Common myeloid progenitor, CD34-positive (primary cell): ENCODE results near the gene HECTD1.
"Not testable (repeated sequence)": the region's sequence is repeated elsewhere in the genome, so short reads cannot be mapped to it uniquely, and the experiment has no call there.

Experiments
- CTCF ChIA-PET: fragments of 350-600 bp; sonication (Branson Sonifier 250); formaldehyde crosslinking; loops from one replicate; lab custom pipeline; 2021; ENCODE audit warnings: antibody characterized with exemption; lab: Charles Lee
- POLR2A ChIA-PET: fragments of 350-600 bp; sonication (Branson Sonifier 250); formaldehyde crosslinking; loops from one replicate; lab custom pipeline; 2021; ENCODE audit warnings: antibody characterized with exemption; lab: Charles Lee
- DNase-seq, 3 donors: peaks; one replicate each; pipeline versions ENCODE4 v3.0.0 to v3.0.0-alpha.2; 2013
- H3K27ac ChIP-seq, 2 experiments: 1 replicate in 1 of 2; 2 replicates in 1 of 2; pipeline ENCODE4 v1.7.0; 2013; ENCODE audit warnings: inconsistent platforms in 2 of 2, low read length in 2 of 2, mild to moderate bottlenecking in 2 of 2, low read depth in 1 of 2, moderate library complexity in 1 of 2; ENCODE audit not compliant: severe bottlenecking in 2 of 2, insufficient read depth in 1 of 2, poor library complexity in 1 of 2
- H3K27me3 ChIP-seq, 5 experiments: replicated peaks in 2 of 5; 1 replicate in 3 of 5; 2 replicates in 2 of 5; pipeline versions ENCODE4 v1.6.1 to v1.7.0; 2013; ENCODE audit warnings: low read length in 4 of 5, mild to moderate bottlenecking in 2 of 5, moderate library complexity in 2 of 5, inconsistent platforms in 1 of 5; ENCODE audit not compliant: insufficient read depth in 5 of 5, control insufficient read depth in 4 of 5
- H3K36me3 ChIP-seq, 4 experiments: 1 replicate in 2 of 4; 2 replicates in 2 of 4; pipeline versions ENCODE4 v1.6.1 to v1.7.0; 2013; ENCODE audit warnings: low read length in 3 of 4, control low read depth in 1 of 4, mild to moderate bottlenecking in 1 of 4; ENCODE audit not compliant: control insufficient read depth in 4 of 4, insufficient read depth in 4 of 4
- H3K4me1 ChIP-seq, 4 experiments: 1 replicate in 3 of 4; 2 replicates in 1 of 4; pipeline versions ENCODE4 v1.6.1 to v1.7.1; 2013; ENCODE audit warnings: low read length in 3 of 4, mild to moderate bottlenecking in 3 of 4, control low read depth in 1 of 4, inconsistent platforms in 1 of 4, moderate library complexity in 1 of 4; ENCODE audit not compliant: control insufficient read depth in 4 of 4, insufficient read depth in 4 of 4; ENCODE audit errors: control extremely low read depth in 1 of 4
- H3K4me3 ChIP-seq, 7 experiments: 1 replicate in 4 of 7; 2 replicates in 3 of 7; pipeline versions ENCODE4 v1.5.1 to v1.7.0; 2013; ENCODE audit warnings: mild to moderate bottlenecking in 7 of 7, low read length in 6 of 7, moderate library complexity in 6 of 7, inconsistent platforms in 2 of 7, low read depth in 2 of 7, control low read depth in 1 of 7; ENCODE audit not compliant: insufficient read depth in 4 of 7, control insufficient read depth in 1 of 7; ENCODE audit errors: extremely low read depth in 1 of 7
- H3K9me3 ChIP-seq, 5 experiments: 1 replicate in 4 of 5; 2 replicates in 1 of 5; pipeline versions ENCODE4 v1.6.1 to v1.7.1; 2013; ENCODE audit warnings: low read length in 4 of 5, mild to moderate bottlenecking in 2 of 5, inconsistent platforms in 1 of 5, low read depth in 1 of 5, moderate library complexity in 1 of 5; ENCODE audit not compliant: control insufficient read depth in 4 of 5, insufficient read depth in 2 of 5; ENCODE audit errors: control extremely low read depth in 1 of 5
- WGBS: methylation state at CpG from one replicate; pipeline ENCODE4 v1.1.5; 2013; ENCODE audit not compliant: insufficient coverage; 5-methylcytosine and 5-hydroxymethylcytosine counted together

HECTD1 gene

DNA sequence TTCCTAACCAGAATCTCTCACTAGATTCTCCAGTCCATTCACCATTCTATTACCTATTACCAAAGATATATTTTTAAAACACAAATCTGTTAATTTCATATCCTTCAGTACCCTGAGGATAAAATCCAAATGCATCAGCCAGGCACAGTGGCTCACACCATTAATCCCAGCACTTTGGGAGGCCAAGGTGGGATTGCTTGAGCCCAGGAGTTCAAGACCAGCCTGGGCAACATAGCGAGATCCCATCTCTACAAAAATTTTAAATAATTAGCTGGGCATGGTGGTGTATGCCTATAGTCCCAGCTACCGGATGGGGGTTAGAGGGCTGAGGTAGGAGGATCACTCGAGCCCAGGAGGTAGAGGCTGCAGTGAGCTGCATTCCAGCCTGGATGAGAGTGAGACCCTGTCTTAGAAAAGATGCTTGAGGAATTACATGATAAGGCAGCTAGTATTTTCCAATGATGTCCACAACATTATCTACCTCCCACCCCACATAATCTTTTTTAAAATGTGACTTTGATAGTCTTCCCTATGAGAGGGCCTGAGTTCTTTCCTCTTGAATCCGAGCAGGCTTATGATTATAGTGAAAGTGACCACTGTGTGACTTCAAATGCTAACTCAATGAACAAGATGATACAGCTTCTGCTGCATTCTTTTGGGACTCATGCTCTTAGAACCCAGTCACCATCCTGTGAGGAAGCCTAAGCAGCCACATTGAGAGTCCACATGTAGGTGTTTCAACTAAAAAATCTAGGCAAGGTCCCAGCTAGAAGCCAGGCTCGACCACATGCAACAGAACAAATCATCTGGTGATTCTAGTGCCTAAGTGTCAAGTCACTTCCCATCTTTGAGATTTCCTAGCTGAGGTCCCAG is 18.0 kb downstream of the HECTD1 start:
- POLR2A ChIA-PET: no interaction called here
- 75% methylated on average over 2 of the region's 5 CpGs for WGBS

DNA sequence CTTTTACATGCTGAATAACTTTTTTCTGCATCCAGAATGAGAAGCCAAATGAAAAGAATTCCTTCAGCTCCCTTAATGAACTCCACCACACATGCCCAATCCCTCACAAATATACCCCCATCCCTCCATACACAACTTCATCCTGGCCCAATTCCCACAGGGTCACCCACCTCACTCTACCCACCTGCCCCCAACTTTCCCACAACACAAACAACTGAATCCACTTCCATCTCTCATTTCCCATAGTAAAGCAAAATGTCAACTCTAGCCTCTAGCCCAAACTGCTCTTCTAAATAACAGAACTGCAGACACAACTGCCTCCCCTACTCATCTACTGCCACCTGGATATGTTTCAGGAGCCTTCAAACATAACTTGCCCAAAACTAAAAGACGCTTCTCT is 18.8 kb downstream of the HECTD1 start:
- peaks cover 7 to 24% (median 12%) of the 10 kb centered on the region in 4 experiments for H3K36me3 ChIP-seq
- CTCF ChIA-PET: interaction anchor here (0.6 to 1.5 kb wide), 5 partner anchors 10 to 266 kb away, joined by 3 to 5 read pairs (median 3); no protein-coding TSS in a partner anchor

More for the DNA sequence above, 18.0 kb downstream of the HECTD1 start:
- no peak overlapping the region for H3K4me3 ChIP-seq
- no peak overlapping the region for H3K27ac ChIP-seq
- CTCF ChIA-PET: interaction anchor here (1.0 to 1.5 kb wide), 3 partner anchors 13 to 18 kb away, joined by 3 to 5 read pairs (median 4); partner anchors contain the start of gene HECTD1
- no peak for DNase-seq
- peaks cover 0 to 3% (median under 1%) of the 10 kb centered on the region in 4 experiments for H3K4me1 ChIP-seq
- no peaks in the 10 kb centered on the region for H3K27me3 ChIP-seq
- H3K9me3 ChIP-seq: no peaks in the 10 kb centered on the region
- peaks cover 7 to 20% (median 12%) of the 10 kb centered on the region in 4 experiments for H3K36me3 ChIP-seq

DNA sequence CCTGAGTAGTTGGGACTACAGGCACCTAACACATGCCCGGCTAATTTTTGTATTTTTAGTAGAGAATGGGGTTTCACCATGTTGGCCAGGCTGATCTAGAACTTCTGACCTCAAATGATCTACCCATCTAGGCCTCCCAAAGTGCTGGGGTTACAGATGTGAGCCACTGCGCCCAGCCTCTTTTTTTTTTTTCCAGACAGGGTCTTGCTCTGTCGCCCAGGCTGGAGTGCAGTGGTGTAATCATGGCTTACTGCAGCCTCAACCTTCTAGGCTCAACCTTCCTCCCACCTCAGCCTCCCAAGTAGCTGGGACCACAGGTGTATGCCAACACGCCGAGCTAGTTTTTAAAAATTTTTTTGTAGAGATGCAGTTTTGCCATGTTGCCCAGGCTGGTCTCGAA is 25.6 kb downstream of the HECTD1 start:
- peaks cover 4 to 35% (median 13%) of the 10 kb centered on the region in 4 experiments for H3K36me3 ChIP-seq
- CTCF ChIA-PET: interaction anchor here (1.0 kb wide), 2 partner anchors 10 to 18 kb away, joined by 3 read pairs; no protein-coding TSS in a partner anchor
- H3K27me3 ChIP-seq, POLR2A ChIA-PET, H3K27ac ChIP-seq, DNase-seq, H3K9me3 ChIP-seq, H3K4me3 ChIP-seq, H3K4me1 ChIP-seq: not testable (repeated sequence)
- 100% methylated on average over 2 of the region's 6 CpGs for WGBS

More for the DNA sequence above, 18.8 kb downstream of the HECTD1 start:
- Histone ChIP-seq H3K4me1 (no peaks in the 10 kb centered on the region), H3K9me3 (no peaks in the 10 kb centered on the region), H3K4me3 (no peak overlapping the region), H3K27ac (no peak overlapping the region), H3K27me3 (no peaks in the 10 kb centered on the region)
- no peak for DNase-seq
- POLR2A ChIA-PET: no interaction called here
- 100% methylated on average over 1 of the region's 1 CpG for WGBS

DNA sequence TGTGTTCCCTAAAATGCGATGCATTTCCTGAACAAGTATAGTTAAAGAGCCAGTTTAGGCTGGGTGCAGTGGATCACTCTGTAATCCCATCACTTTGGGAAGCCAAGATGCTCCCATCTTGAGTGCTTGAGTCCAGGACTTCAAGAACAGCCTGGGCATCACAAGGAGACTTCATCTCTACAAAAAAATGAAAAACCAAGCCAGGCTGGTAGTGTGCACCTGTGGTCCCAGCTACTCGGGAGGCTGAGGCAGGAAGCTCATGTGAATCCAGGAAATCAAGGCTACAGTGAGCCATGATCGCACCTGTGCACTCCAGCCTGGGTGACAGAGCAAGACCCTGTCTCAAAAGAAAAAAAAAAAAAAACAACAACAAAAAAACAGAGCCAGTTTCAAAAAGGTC is 26.3 kb downstream of the HECTD1 start:
- 93% methylated on average over 2 of the region's 3 CpGs for WGBS
- H3K4me1 ChIP-seq: no peaks in the 10 kb centered on the region
- ChIA-PET POLR2A (no interaction called here), CTCF (interaction anchor here (1.5 kb wide), 1 partner anchor 14 kb away, joined by 3 read pairs; no protein-coding TSS in a partner anchor)
- H3K36me3 ChIP-seq: peaks cover 4 to 37% (median 14%) of the 10 kb centered on the region in 4 experiments
- no peaks in the 10 kb centered on the region for H3K9me3 ChIP-seq
- no peak for DNase-seq
- H3K4me3 ChIP-seq: no peak overlapping the region
- H3K27ac ChIP-seq: no peak overlapping the region
- no peaks in the 10 kb centered on the region for H3K27me3 ChIP-seq

DNA sequence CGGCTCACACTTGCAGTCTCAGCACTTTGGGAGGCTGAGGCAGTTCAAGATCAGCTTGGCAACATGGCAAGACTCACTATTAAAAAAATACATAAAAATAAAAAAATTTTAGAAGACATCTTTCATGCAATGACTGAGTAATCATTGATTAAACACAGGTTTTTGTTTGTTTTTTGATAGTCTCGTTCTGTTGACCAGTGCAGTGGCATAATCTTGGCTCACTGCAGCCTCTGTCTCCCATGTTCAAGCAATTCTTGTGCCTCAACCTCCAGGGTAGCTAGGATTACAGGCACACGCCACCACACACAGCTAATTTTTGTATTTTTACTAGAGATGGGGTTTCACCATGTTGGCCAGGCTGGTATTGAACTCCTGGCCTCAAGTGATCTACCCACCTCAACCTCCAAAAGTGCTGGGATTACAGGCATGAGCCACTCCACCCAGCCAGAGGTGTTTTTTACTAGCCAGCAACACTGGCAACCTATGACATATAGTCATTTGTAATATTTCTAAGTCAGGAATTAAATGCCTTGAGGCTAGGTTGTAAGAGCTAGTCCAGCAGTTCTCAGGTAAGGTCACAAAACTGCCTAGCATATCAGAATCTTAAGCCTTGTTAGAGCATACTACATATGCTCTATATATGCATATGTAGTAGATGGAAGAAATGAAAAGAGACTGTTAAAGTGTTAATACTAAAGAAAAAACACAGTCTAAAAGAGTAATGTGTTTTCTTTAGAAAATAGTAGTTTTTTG is 27.1 kb downstream of the HECTD1 start:
- Histone ChIP-seq H3K4me1 (no peaks in the 10 kb centered on the region), H3K4me3 (no peak overlapping the region), H3K9me3 (no peaks in the 10 kb centered on the region), H3K36me3 (peaks cover 4 to 36% (median 14%) of the 10 kb centered on the region in 4 experiments), H3K27ac (no peak overlapping the region), H3K27me3 (no peaks in the 10 kb centered on the region)
- WGBS: no CpG with 5 or more reads among the region's 3 CpGs
- CTCF ChIA-PET: interaction anchor here (0.8 to 1.5 kb wide), 3 partner anchors 13 to 74 kb away, joined by 3 to 4 read pairs (median 3); no protein-coding TSS in a partner anchor
- no peak for DNase-seq
- POLR2A ChIA-PET: no interaction called here

DNA sequence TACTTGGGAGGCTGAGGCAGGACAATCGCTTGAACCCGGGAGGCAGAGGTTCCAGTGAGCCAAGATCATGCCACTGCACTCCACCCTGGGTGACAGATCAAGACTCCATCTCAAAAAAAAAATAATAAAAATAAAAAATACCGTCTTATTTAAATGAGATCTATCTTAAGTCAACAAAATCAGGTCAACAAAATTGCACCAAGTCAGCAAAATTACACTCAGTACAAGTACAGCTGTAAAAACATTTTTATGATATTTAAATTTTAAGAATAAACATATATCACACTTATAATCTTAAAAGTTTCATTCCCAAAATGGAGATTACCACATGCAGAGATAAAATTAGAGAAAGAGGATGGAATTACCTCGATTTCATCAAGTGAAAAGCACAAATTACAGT is 33.2 kb downstream of the HECTD1 start:
- DNase-seq: no peak
- H3K4me1 ChIP-seq: no peaks in the 10 kb centered on the region
- peaks cover 16 to 76% (median 47%) of the 10 kb centered on the region in 4 experiments for H3K36me3 ChIP-seq
- ChIA-PET CTCF (no interaction called here), POLR2A (no interaction called here)
- H3K9me3 ChIP-seq: no peaks in the 10 kb centered on the region
- no CpG with 5 or more reads among the region's 4 CpGs for WGBS
- H3K27me3 ChIP-seq: no peaks in the 10 kb centered on the region
- H3K27ac ChIP-seq: no peak overlapping the region
- H3K4me3 ChIP-seq: no peak overlapping the region
